H1 (cell line): Measurements from ENCODE around the gene CDH18. TPM values are rescaled to one million over a fixed set of nuclear protein-coding genes. Genes with fewer than 3 reads are reported as not detected.

Source experiments
- CTCF ChIA-PET: fragments of 300-600 bp; sonication (Branson Sonifier 250); formaldehyde crosslinking; loops from one replicate; lab custom pipeline; 2021; ENCODE audit not compliant: partially characterized antibody; lab: Charles Lee
- POLR2A ChIA-PET: fragments of 300-600 bp; sonication (Branson Sonifier 250); formaldehyde crosslinking; loops from one replicate; lab custom pipeline; 2021; ENCODE audit warnings: inconsistent platforms; ENCODE audit not compliant: partially characterized antibody; lab: Charles Lee
- DNase-seq, 2 experiments: peaks; one replicate each; pipeline versions ENCODE4 v3.0.0 to v3.0.0-alpha.2; 2010 to 2022; ENCODE audit warnings: low spot score in 2 of 2, low read depth in 1 of 2, mixed read lengths in 1 of 2
- FAIRE-seq: peaks from 2 replicates; lab custom pipeline; 2011; peaks lifted over from hg19 to GRCh38; lab: Jason Lieb, UNC
- H2AFZ ChIP-seq: 2 replicates; pipeline ENCODE4 v1.8.1; 2012; ENCODE audit warnings: low read length, inconsistent platforms
- H2AK5ac ChIP-seq: 2 replicates; pipeline ENCODE4 v1.6.1; 2013; ENCODE audit warnings: low read depth, low read length
- H2BK120ac ChIP-seq: replicated peaks from 2 replicates; pipeline ENCODE3; 2013; ENCODE audit warnings: low read depth, low read length, inconsistent platforms
- H2BK12ac ChIP-seq: 2 replicates; pipeline ENCODE4 v1.6.1; 2013; ENCODE audit warnings: low read depth, low read length
- H2BK15ac ChIP-seq: 2 replicates; pipeline ENCODE4 v1.6.1; 2013; ENCODE audit warnings: low read length
- H2BK20ac ChIP-seq: 2 replicates; pipeline ENCODE4 v1.6.1; 2013; ENCODE audit warnings: low read length
- H2BK5ac ChIP-seq: 2 replicates; pipeline ENCODE4 v1.6.1; 2013; ENCODE audit warnings: low read depth, low read length
- H3K14ac ChIP-seq: 2 replicates; pipeline ENCODE4 v1.6.1; 2013; ENCODE audit warnings: inconsistent platforms; ENCODE audit not compliant: insufficient read length
- H3K18ac ChIP-seq: 2 replicates; pipeline ENCODE4 v1.6.1; 2013; ENCODE audit warnings: low read length; ENCODE audit errors: extremely low read depth
- H3K23ac ChIP-seq: 2 replicates; pipeline ENCODE4 v1.6.1; 2013; ENCODE audit warnings: inconsistent platforms; ENCODE audit not compliant: insufficient read length
- H3K23me2 ChIP-seq: 2 replicates; pipeline ENCODE4 v1.6.1; 2013; ENCODE audit warnings: low read depth, low read length
- H3K27ac ChIP-seq: 2 replicates; pipeline ENCODE4 v1.6.1; 2011; ENCODE audit warnings: low read depth, low read length, inconsistent platforms
- H3K27me3 ChIP-seq, 4 experiments: replicated peaks in 1 of 4; 1 replicate in 1 of 4; 2 replicates in 3 of 4; pipeline versions ENCODE4 v1.6.1 to v1.8.1; 2011 to 2013; ENCODE audit warnings: low read length in 3 of 4, mild to moderate bottlenecking in 3 of 4, inconsistent platforms in 2 of 4, mixed read lengths in 2 of 4, moderate library complexity in 1 of 4; ENCODE audit not compliant: control insufficient read depth in 3 of 4, insufficient read depth in 3 of 4; ENCODE audit errors: extremely low read depth in 1 of 4
- H3K36me3 ChIP-seq, 4 experiments: 2 replicates each; pipeline versions ENCODE4 v1.6.1 to v1.8.1; 2011 to 2013; ENCODE audit warnings: mild to moderate bottlenecking in 4 of 4, low read length in 3 of 4, moderate library complexity in 2 of 4, control low read depth in 1 of 4, inconsistent platforms in 1 of 4; ENCODE audit not compliant: insufficient read depth in 4 of 4, control insufficient read depth in 2 of 4
- H3K4ac ChIP-seq: replicated peaks from 2 replicates; pipeline ENCODE3; 2013; ENCODE audit warnings: low read length, low read depth, mixed read lengths, inconsistent platforms; ENCODE audit not compliant: insufficient read length
- H3K4me1 ChIP-seq, 4 experiments: replicated peaks in 1 of 4; 1 replicate in 1 of 4; 2 replicates in 3 of 4; pipeline versions ENCODE4 v1.6.1 to v1.8.1; 2011 to 2013; ENCODE audit warnings: low read length in 3 of 4, inconsistent platforms in 2 of 4, mixed read lengths in 1 of 4; ENCODE audit not compliant: insufficient read depth in 4 of 4, control insufficient read depth in 3 of 4
- H3K4me2 ChIP-seq, 2 experiments: 2 replicates each; pipeline versions ENCODE4 v1.6.1 to v1.8.1; 2011 to 2013; ENCODE audit warnings: low read depth in 2 of 2, low read length in 2 of 2, control low read depth in 1 of 2, inconsistent platforms in 1 of 2, mild to moderate bottlenecking in 1 of 2; ENCODE audit not compliant: insufficient read depth in 1 of 2
- H3K4me3 ChIP-seq, 4 experiments: fragments of 200-600, 300-600 bp in 1 of 4; sonication (generic), shearing (Covaris generic), sonication (Bioruptor Twin) in 1 of 4; 2 replicates each; pipeline versions ENCODE4 v1.5.1 to v1.8.1; 2011 to 2016; ENCODE audit warnings: low read length in 4 of 4, low read depth in 3 of 4, control low read depth in 2 of 4, inconsistent platforms in 2 of 4, mild to moderate bottlenecking in 2 of 4, mixed read lengths in 1 of 4, moderate library complexity in 1 of 4; ENCODE audit not compliant: insufficient read depth in 2 of 4; ENCODE audit errors: extremely low read depth in 1 of 4
- H3K56ac ChIP-seq: replicated peaks from 2 replicates; pipeline ENCODE3; 2013; ENCODE audit warnings: low read depth, mild to moderate bottlenecking, mixed read lengths, low read length, inconsistent platforms; ENCODE audit not compliant: insufficient read length
- H3K79me1 ChIP-seq: 2 replicates; pipeline ENCODE4 v1.6.1; 2013; ENCODE audit warnings: low read depth, low read length, control low read depth
- H3K79me2 ChIP-seq, 2 experiments: 2 replicates each; pipeline versions ENCODE4 v1.6.1 to v1.8.1; 2012 to 2013; ENCODE audit warnings: low read length in 2 of 2, mild to moderate bottlenecking in 2 of 2, inconsistent platforms in 1 of 2; ENCODE audit not compliant: insufficient read depth in 2 of 2, control insufficient read depth in 1 of 2
- H3K9ac ChIP-seq, 4 experiments: replicated peaks in 1 of 4; 1 replicate in 1 of 4; 2 replicates in 3 of 4; pipeline versions ENCODE4 v1.6.1 to v1.8.1; 2011 to 2013; ENCODE audit warnings: low read depth in 3 of 4, low read length in 3 of 4, control low read depth in 2 of 4, mild to moderate bottlenecking in 2 of 4, moderate library complexity in 2 of 4, inconsistent platforms in 1 of 4; ENCODE audit errors: extremely low read depth in 1 of 4
- H3K9me3 ChIP-seq, 2 experiments: 2 replicates each; pipeline versions ENCODE4 v1.6.1 to v1.8.1; 2012 to 2013; ENCODE audit warnings: mild to moderate bottlenecking in 2 of 2, moderate library complexity in 2 of 2, control low read depth in 1 of 2, inconsistent platforms in 1 of 2, low read depth in 1 of 2, low read length in 1 of 2, mixed read lengths in 1 of 2; ENCODE audit not compliant: insufficient read depth in 2 of 2
- H4K20me1 ChIP-seq, 2 experiments: replicated peaks in 1 of 2; 2 replicates each; pipeline versions ENCODE3 to v1.8.1; 2011 to 2013; ENCODE audit warnings: inconsistent platforms in 2 of 2, low read length in 2 of 2, mild to moderate bottlenecking in 1 of 2; ENCODE audit not compliant: insufficient read depth in 2 of 2, control insufficient read depth in 1 of 2
- H4K5ac ChIP-seq: 2 replicates; pipeline ENCODE4 v1.6.1; 2013; ENCODE audit warnings: low read length, low read depth, mixed read lengths, inconsistent platforms; ENCODE audit not compliant: insufficient read length
- H4K8ac ChIP-seq: 2 replicates; pipeline ENCODE4 v1.8.0; 2013; ENCODE audit warnings: mild to moderate bottlenecking, moderate library complexity, low read length, inconsistent platforms; ENCODE audit not compliant: insufficient read depth; ENCODE audit errors: extremely low read depth
- H4K91ac ChIP-seq: replicated peaks from 2 replicates; pipeline ENCODE3; 2013; ENCODE audit warnings: low read length, mixed read lengths, inconsistent platforms; ENCODE audit not compliant: insufficient read length
- BACH1 ChIP-seq: IDR thresholded peaks from 2 replicates; pipeline ENCODE4 v1.6.1; 2012; ENCODE audit warnings: low read length, improper control_type of control experiment
- GABPA ChIP-seq: IDR thresholded peaks from 2 replicates; pipeline ENCODE4 v1.6.1; 2011; ENCODE audit warnings: mild to moderate bottlenecking, low read length, moderate library complexity, borderline replicate concordance; ENCODE audit not compliant: insufficient read depth
- KDM4A ChIP-seq: IDR thresholded peaks from one replicate; pipeline ENCODE4 v1.7.1; 2012; ENCODE audit warnings: low read depth, mild to moderate bottlenecking, moderate library complexity, low read length, inconsistent platforms; ENCODE audit not compliant: severe bottlenecking
- POLR2AphosphoS5 ChIP-seq: IDR thresholded peaks from 2 replicates; pipeline ENCODE4 v1.6.1; 2011; ENCODE audit warnings: low read depth, low read length
- RAD21 ChIP-seq, 2 experiments: IDR thresholded peaks in 1 of 2; conservative IDR thresholded peaks in 1 of 2; 2 replicates each; pipeline ENCODE4 v1.6.1; 2011; ENCODE audit warnings: low read depth in 2 of 2, low read length in 2 of 2, improper control_type of control experiment in 1 of 2, inconsistent platforms in 1 of 2, mild to moderate bottlenecking in 1 of 2, moderate library complexity in 1 of 2
- TEAD4 ChIP-seq: IDR thresholded peaks from 2 replicates; pipeline ENCODE4 v1.6.1; 2012; ENCODE audit warnings: low read depth, low read length, inconsistent platforms, mixed read lengths
- WGBS, 2 experiments: shearing (Covaris generic) in 1 of 2; methylation state at CpG; one replicate each; pipeline versions ENCODE4 v1.1.6 to v1.1.7; 2013 to 2015; ENCODE audit warnings: low lambda C conversion rate in 2 of 2, mixed read lengths in 2 of 2, inconsistent platforms in 1 of 2, low coverage in 1 of 2, missing lambda C conversion rate in 1 of 2; ENCODE audit not compliant: insufficient replicate concordance in 2 of 2, insufficient coverage in 1 of 2, insufficient read length in 1 of 2; ENCODE audit errors: extremely low coverage in 1 of 2, missing lambda C conversion rate in 1 of 2; 5-methylcytosine and 5-hydroxymethylcytosine counted together
- polyA plus RNA-seq, 7 experiments: library from polyadenylated mRNA; depleted of rRNA in 3 of 7; stranded (reverse) in 5 of 7; unstranded in 2 of 7; fragments of >200 nt in 5 of 7; fragments of 200-250 nt in 2 of 7; gene quantifications; 1 replicate in 5 of 7; 2 replicates in 1 of 7; 4 replicates in 1 of 7; pipeline versions ENCODE4 v1.2.1 to v1.2.3, GENCODE V29; 2011 to 2013; ENCODE audit warnings: missing spikeins in 2 of 7, mixed read lengths in 2 of 7
- total RNA-seq: library from RNA; stranded (reverse); fragmentation: NEBNext Ultra II Directional; extraction: Animal tissue kit (Norgen Biotek cat#: 25700); gene quantifications from 2 replicates; pipeline ENCODE4 v1.2.1, GENCODE V29; 2021

CDH18 gene
- total and polyA plus RNA-seq, 2 of the 8 experiments (the other 6 are each of a cell fraction or from before 2014, with no cell fraction given), result 0.30 to 0.32 TPM

DNA sequence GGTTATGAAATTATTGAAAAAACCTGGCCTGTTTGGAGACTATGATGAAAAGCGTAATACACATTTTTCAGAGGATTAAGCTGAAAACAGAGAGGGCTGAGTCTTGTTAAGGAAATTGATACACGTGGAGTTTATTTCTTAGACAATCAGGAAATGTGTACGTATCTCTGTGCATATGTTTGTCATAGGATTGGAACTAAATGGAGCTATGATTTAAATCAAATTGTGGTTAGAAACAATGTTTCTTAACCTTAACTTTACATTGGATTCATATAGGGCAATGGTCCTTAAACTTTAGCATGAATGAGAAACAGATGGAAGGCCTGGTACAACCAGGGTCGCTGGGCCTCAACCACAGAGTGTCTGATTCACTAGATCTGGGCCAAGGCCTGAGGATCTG lies 451.6 kb downstream of the CDH18 start:
- ChIA-PET CTCF (no interaction called here), POLR2A (no interaction called here)
- FAIRE-seq, result no peak
- Histone ChIP-seq H3K4me3 (no peak overlapping the region), H4K5ac (no peak overlapping the region), H3K23me2 (no peaks in the 10 kb centered on the region), H3K14ac (no peak overlapping the region), H4K91ac (no peak overlapping the region), H3K18ac (no peak overlapping the region), H3K4me2 (no peak overlapping the region), H3K9ac (no peak overlapping the region), H2BK20ac (no peak overlapping the region), H4K8ac (no peak overlapping the region), H3K27me3 (no peaks in the 10 kb centered on the region), H3K27ac (no peak overlapping the region), H2BK12ac (no peak overlapping the region), H3K36me3 (no peaks in the 10 kb centered on the region), H2AK5ac (no peak overlapping the region), H2BK120ac (no peak overlapping the region), H2BK15ac (no peak overlapping the region), H4K20me1 (no peaks in the 10 kb centered on the region), H2BK5ac (no peak overlapping the region), H3K4me1 (no peaks in the 10 kb centered on the region), H3K4ac (no peak overlapping the region), H3K23ac (no peak overlapping the region), H2AFZ (no peak overlapping the region), H3K79me2 (no peaks in the 10 kb centered on the region), H3K79me1 (no peaks in the 10 kb centered on the region), H3K9me3 (no peaks in the 10 kb centered on the region), H3K56ac (no peak overlapping the region)
- WGBS, 2 experiments, result 92% methylated on average over 4 of the region's 4 CpGs; no CpG with 5 or more reads in 1 of the 2 experiments
- DNase-seq, result no peak
- TF ChIP-seq BACH1 (no peak), KDM4A (no peak), POLR2AphosphoS5 (no peak), RAD21 (IDR thresholded peaks at IDR 0.05 in 1 of 2, conservative IDR thresholded peaks at IDR 0.05 in 1 of 2; ENCODE audit: low read depth in 2 of 2, low read length in 2 of 2) (no peak), GABPA (no peak), TEAD4 (no peak)
